Lower lobe of right lung (tissue), 2 donors: ENCODE measurements around the gene PHACTR2. TPM values are rescaled to one million over a fixed set of nuclear protein-coding genes. Genes with fewer than 3 reads are reported as not detected.

Experiments used
- ATAC-seq, 2 donors: fragments of 200-7000 bp; cut with Tn5 transposase; one replicate each; pipeline ENCODE4 v1.9.1; 2020 to 2022; ENCODE audit warnings: mild to moderate bottlenecking in 2 of 2, moderate library complexity in 2 of 2
- DNase-seq: peaks from one replicate; pipeline ENCODE4 v3.0.0-alpha.2; 2020
- H3K27ac ChIP-seq: fragments of 200-600 bp; one replicate; pipeline ENCODE4 v1.8.0; 2022
- H3K27me3 ChIP-seq: fragments of 200-600 bp; one replicate; pipeline ENCODE4 v1.8.0; 2022; ENCODE audit warnings: low read depth
- H3K36me3 ChIP-seq: fragments of 200-600 bp; one replicate; pipeline ENCODE4 v1.8.0; 2022; ENCODE audit warnings: mild to moderate bottlenecking
- H3K4me1 ChIP-seq: fragments of 200-600 bp; one replicate; pipeline ENCODE4 v1.8.0; 2022
- H3K4me3 ChIP-seq: fragments of 200-600 bp; one replicate; pipeline ENCODE4 v1.8.0; 2022; ENCODE audit warnings: mild to moderate bottlenecking
- H3K9me3 ChIP-seq: fragments of 200-600 bp; one replicate; pipeline ENCODE4 v1.8.0; 2022
- intact Hi-C: fragments of 100-400 bp; cut with DNase I; formaldehyde crosslinking; loops from one replicate; pipeline ENCODE4 v1.11.0; 2022
- total RNA-seq: library from RNA; stranded (reverse); fragmentation: NEBNext Ultra II Directional; extraction: Animal tissue kit (Norgen Biotek cat#: 25700); gene quantifications from one replicate; pipeline ENCODE4 v1.2.1, GENCODE V29; 2021
- TF ChIP-seq, protein P1 (sequence below): fragments of 200-600 bp; IDR thresholded peaks from one replicate; pipeline ENCODE4 v1.8.0; 2022; ENCODE audit warnings: antibody characterized with exemption, mild to moderate bottlenecking
- donor health status: DM: no; HTN: yes; CAD: no; lungs with severe emphysema.

The PHACTR2 gene
- total RNA-seq, 1 donor from 2014 or later = 115 TPM

DNA sequence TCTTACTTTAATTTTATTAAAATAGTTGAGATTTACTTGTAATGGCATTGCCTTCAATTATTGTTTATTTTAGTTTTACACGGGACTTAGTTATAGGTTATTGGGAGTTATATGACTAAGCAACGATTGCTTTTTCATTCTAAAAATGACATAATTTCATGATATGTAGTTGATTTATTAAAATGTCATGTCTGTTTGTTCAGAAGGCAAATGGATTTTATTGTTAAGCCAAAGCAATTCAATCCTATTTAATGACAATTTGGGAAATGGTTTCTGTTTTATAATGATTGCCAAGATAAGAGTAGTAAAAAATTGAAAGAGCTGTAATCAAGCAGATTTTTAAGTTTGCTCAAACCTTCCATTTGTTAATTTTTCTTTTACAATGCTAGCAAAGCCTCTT is 74.7 kb downstream of the PHACTR2 start:
- H3K4me1 ChIP-seq = peaks cover 16% of the 10 kb centered on the region
- TF ChIP-seq, protein P1, sequence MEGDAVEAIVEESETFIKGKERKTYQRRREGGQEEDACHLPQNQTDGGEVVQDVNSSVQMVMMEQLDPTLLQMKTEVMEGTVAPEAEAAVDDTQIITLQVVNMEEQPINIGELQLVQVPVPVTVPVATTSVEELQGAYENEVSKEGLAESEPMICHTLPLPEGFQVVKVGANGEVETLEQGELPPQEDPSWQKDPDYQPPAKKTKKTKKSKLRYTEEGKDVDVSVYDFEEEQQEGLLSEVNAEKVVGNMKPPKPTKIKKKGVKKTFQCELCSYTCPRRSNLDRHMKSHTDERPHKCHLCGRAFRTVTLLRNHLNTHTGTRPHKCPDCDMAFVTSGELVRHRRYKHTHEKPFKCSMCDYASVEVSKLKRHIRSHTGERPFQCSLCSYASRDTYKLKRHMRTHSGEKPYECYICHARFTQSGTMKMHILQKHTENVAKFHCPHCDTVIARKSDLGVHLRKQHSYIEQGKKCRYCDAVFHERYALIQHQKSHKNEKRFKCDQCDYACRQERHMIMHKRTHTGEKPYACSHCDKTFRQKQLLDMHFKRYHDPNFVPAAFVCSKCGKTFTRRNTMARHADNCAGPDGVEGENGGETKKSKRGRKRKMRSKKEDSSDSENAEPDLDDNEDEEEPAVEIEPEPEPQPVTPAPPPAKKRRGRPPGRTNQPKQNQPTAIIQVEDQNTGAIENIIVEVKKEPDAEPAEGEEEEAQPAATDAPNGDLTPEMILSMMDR = no peak
- no peaks in the 10 kb centered on the region for H3K9me3 ChIP-seq
- H3K4me3 ChIP-seq = no peak overlapping the region
- intact Hi-C loops = no loop called here
- no peak overlapping the region for H3K27ac ChIP-seq
- no peaks in the 10 kb centered on the region for H3K27me3 ChIP-seq
- H3K36me3 ChIP-seq = peaks cover 13% of the 10 kb centered on the region
- ATAC-seq (no peak), DNase-seq (no peak)

DNA sequence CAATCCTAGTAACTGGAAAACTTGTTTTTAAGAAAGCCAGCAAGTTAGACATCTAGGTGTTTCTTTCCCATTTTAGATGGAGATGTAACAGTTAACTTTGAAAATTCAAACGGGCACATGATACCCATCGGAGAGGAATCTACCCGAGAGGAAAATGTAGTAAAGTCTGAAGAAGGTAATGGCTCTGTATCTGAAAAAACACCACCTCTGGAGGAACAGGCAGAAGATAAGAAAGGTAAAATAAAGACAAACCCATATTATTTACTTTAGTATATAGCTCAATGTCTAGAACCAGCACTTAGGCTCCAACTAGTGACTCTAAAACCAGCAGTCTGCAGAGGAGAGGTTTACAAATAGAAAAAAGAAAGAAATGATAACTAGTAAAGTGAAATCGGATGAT is 75.9 kb downstream of the PHACTR2 start:
- intact Hi-C loops = no loop called here
- Histone ChIP-seq H3K27ac (no peak overlapping the region), H3K4me1 (peaks cover 10% of the 10 kb centered on the region), H3K4me3 (no peak overlapping the region), H3K9me3 (no peaks in the 10 kb centered on the region), H3K36me3 (peaks cover 19% of the 10 kb centered on the region), H3K27me3 (no peaks in the 10 kb centered on the region)
- DNase-seq (no peak), ATAC-seq (no peak)
- TF ChIP-seq, protein P1 = no peak

DNA sequence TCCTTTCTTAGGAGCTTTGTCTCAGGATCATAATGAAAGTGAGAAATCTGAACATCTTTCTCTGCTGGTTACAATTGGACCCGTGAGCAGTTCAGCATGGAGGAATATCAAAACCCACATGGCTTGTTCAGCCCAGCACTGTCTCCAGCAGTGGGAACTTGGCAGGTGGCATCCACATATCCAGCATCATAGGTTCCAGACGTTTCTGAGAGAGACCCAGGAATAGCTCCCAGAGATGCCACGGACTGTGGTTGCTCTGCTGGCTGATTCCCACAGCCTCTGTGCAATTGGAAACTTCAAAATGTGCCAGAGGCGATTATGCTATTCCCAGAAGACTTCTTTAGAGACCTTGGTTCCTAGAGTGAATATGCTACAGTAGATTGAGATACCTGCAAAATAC is 76.4 kb downstream of the PHACTR2 start:
- DNase-seq (no peak), ATAC-seq (peak in 1 of 2 donors; percentile 12)
- Histone ChIP-seq H3K4me1 (peaks cover 10% of the 10 kb centered on the region), H3K9me3 (no peaks in the 10 kb centered on the region), H3K27me3 (no peaks in the 10 kb centered on the region), H3K4me3 (no peak overlapping the region), H3K36me3 (peaks cover 19% of the 10 kb centered on the region), H3K27ac (no peak overlapping the region)
- intact Hi-C loops = no loop called here
- TF ChIP-seq, protein P1 = no peak

DNA sequence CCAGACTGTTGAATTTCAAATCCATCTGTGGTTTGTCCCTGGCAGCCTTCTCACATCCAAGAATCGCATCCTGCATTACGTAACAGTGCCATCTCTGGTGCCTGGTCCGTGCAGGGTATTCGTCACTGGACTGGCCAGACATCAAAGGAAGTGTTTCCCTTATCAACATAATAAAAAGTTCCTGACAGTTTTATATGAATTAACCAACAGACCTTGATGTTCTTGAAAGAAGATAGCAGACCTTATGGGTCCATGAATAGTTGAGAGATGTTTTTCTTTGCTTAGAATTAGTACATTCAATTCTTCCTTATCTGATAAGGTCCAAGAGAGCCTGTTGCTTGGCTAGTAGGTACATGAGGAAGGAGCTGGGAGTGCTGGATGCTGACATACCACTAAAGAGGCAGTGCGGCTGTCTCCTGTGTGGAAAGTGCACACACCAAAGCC is 77.6 kb downstream of the PHACTR2 start:
- Histone ChIP-seq H3K4me3 (no peak overlapping the region), H3K27ac (no peak overlapping the region), H3K4me1 (peaks cover 16% of the 10 kb centered on the region), H3K9me3 (no peaks in the 10 kb centered on the region), H3K36me3 (peaks cover 19% of the 10 kb centered on the region), H3K27me3 (no peaks in the 10 kb centered on the region)
- intact Hi-C loops = no loop called here
- TF ChIP-seq, protein P1 = no peak
- ATAC-seq = peak; percentile 52 to 66
- DNase-seq = no peak

DNA sequence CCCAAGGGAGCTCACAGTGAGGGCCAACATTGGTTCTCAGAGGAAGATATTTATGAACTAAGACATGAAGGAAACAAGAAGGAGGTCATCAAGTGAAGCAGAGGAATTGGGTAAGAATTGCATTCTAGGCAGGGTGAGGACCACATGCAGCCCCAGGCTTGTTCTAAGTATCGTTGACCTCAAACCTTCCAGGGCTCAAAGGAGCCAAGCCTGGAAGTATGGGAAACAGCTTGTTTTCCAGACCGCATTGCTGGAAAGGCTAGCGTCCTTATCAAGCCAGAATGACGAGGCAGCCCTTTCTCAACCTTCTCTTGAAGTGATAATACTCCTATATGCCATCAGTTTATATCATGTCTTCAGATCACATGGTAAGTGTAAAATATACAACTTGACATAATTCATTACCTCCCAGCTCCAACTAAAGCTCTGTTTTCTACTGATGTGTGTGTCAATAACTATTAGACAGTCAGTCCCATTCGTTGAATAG is 79.6 kb downstream of the PHACTR2 start:
- H3K27ac ChIP-seq = no peak overlapping the region
- H3K4me3 ChIP-seq = no peak overlapping the region
- H3K27me3 ChIP-seq = no peaks in the 10 kb centered on the region
- intact Hi-C loops = no loop called here
- no peaks in the 10 kb centered on the region for H3K9me3 ChIP-seq
- H3K36me3 ChIP-seq = peaks cover 19% of the 10 kb centered on the region
- TF ChIP-seq, protein P1 = no peak
- ATAC-seq (no peak), DNase-seq (no peak)
- H3K4me1 ChIP-seq = peaks cover 16% of the 10 kb centered on the region

DNA sequence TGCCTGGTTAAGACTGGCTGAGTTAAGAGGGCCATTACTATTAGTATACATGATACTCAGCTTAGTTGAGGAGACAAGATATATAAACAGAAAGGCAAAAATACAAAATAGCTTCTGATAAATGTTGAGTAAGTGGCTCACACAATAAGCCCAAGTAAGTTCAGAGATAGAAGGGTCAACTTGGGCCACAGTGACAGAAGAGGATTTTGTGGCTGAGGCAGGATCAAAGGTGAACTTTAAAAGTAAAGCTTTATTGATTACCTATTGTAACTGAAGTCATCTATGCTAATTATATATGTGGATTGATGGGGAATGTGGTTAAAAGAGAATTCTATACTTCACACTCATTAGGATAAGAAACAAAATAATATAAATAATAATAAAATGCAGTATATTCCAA is 80.8 kb downstream of the PHACTR2 start:
- ATAC-seq (no peak), DNase-seq (no peak)
- Histone ChIP-seq H3K36me3 (peaks cover 19% of the 10 kb centered on the region), H3K4me3 (no peak overlapping the region), H3K27me3 (no peaks in the 10 kb centered on the region), H3K27ac (no peak overlapping the region), H3K4me1 (peaks cover 16% of the 10 kb centered on the region), H3K9me3 (no peaks in the 10 kb centered on the region)
- TF ChIP-seq, protein P1 = no peak
- intact Hi-C loops = no loop called here
